Smooth muscle cell (in vitro differentiated cells): ENCODE results near the gene SYNPO. TPM values are rescaled to one million over a fixed set of nuclear protein-coding genes. Genes with fewer than 3 reads are reported as not detected.

Source experiments
- DNase-seq: peaks from one replicate; lab custom pipeline; 2025; ENCODE audit not compliant: unreplicated experiment; lab: John Stamatoyannopoulos, UW
- H2AFZ ChIP-seq: fragments of 200-600 bp; sonication (generic); 2 replicates; pipeline ENCODE4 v1.6.0; 2016; ENCODE audit warnings: antibody characterized with exemption, low read depth, mild to moderate bottlenecking
- H3F3A ChIP-seq: fragments of 200-600 bp; sonication (generic); 2 replicates; pipeline ENCODE4 v1.6.0; 2017; ENCODE audit warnings: antibody characterized with exemption, low read depth
- H3K27ac ChIP-seq: fragments of 200-600 bp; sonication (generic); 2 replicates; pipeline ENCODE4 v1.5.1; 2016; ENCODE audit warnings: low read depth, mild to moderate bottlenecking
- H3K27me3 ChIP-seq: fragments of 200-600 bp; sonication (generic); 2 replicates; pipeline ENCODE4 v1.6.1; 2016; ENCODE audit warnings: low read depth, mild to moderate bottlenecking
- H3K36me3 ChIP-seq: fragments of 200-600 bp; sonication (generic); 2 replicates; pipeline ENCODE4 v1.5.1; 2016; ENCODE audit warnings: low read depth
- H3K4me1 ChIP-seq: fragments of 200-600 bp; sonication (generic); 2 replicates; pipeline ENCODE4 v1.5.1; 2016; ENCODE audit warnings: low read depth
- H3K4me2 ChIP-seq: fragments of 200-600 bp; sonication (generic); 2 replicates; pipeline ENCODE4 v1.6.0; 2016; ENCODE audit warnings: mild to moderate bottlenecking
- H3K4me3 ChIP-seq: fragments of 200-600 bp; sonication (generic); 2 replicates; pipeline ENCODE4 v1.5.1; 2016; ENCODE audit warnings: mild to moderate bottlenecking
- H3K79me2 ChIP-seq: fragments of 200-600 bp; sonication (generic); 2 replicates; pipeline ENCODE4 v1.6.0; 2016; ENCODE audit warnings: low read depth, mild to moderate bottlenecking
- H3K9ac ChIP-seq: fragments of 200-600 bp; sonication (generic); 2 replicates; pipeline ENCODE4 v1.6.0; 2016; ENCODE audit warnings: low read depth
- H3K9me3 ChIP-seq: fragments of 200-600 bp; sonication (generic); replicated peaks from 2 replicates; pipeline ENCODE4 v1.5.1; 2016; ENCODE audit warnings: low read depth
- H4K20me1 ChIP-seq: fragments of 200-600 bp; sonication (generic); 2 replicates; pipeline ENCODE4 v1.6.0; 2016; ENCODE audit warnings: low read depth
- CTCF ChIP-seq: fragments of 200-600 bp; sonication (generic); IDR thresholded peaks from 2 replicates; pipeline ENCODE4 v1.5.1; 2017; ENCODE audit warnings: borderline replicate concordance, mild to moderate bottlenecking, antibody characterized with exemption; ENCODE audit not compliant: insufficient read depth, poor library complexity, severe bottlenecking
- WGBS: methylation state at CpG from one replicate; pipeline ENCODE4 v1.1.7; 2016; ENCODE audit warnings: low lambda C conversion rate; 5-methylcytosine and 5-hydroxymethylcytosine counted together
- polyA plus RNA-seq: library from polyadenylated mRNA; unstranded; fragments of >200 nt; fragmentation: Nextera tagmentation; extraction: Ambion mirVana; gene quantifications from 2 replicates; pipeline ENCODE4 v1.2.1, GENCODE V29; 2016
- total RNA-seq: library from RNA; depleted of rRNA; stranded (reverse); fragments of >200 nt; gene quantifications from 2 replicates; pipeline ENCODE4 v1.2.3, GENCODE V29; 2014

The SYNPO gene
- total and polyA plus RNA-seq, 2 experiments from 2014 or later = 34.2 to 46.4 TPM

GRCh38 chr5:150604894-150605440 lies 35.5 kb upstream of the SYNPO start:
- Histone ChIP-seq H3F3A (no peaks in the 10 kb centered on the region), H3K4me3 (no peak overlapping the region), H3K9me3 (no peaks in the 10 kb centered on the region), H3K36me3 (no peaks in the 10 kb centered on the region), H3K9ac (no peak overlapping the region), H3K4me2 (peak overlapping the region; percentile 1), H3K27me3 (no peaks in the 10 kb centered on the region), H2AFZ (no peak overlapping the region), H3K4me1 (no peaks in the 10 kb centered on the region), H3K27ac (no peak overlapping the region), H4K20me1 (no peaks in the 10 kb centered on the region), H3K79me2 (peaks cover 29% of the 10 kb centered on the region)
- no peak for TF ChIP-seq CTCF
- WGBS = 86% methylated on average over 6 of the region's 6 CpGs
- no peak for DNase-seq

GRCh38 chr5:150605546-150605945 lies 34.9 kb upstream of the SYNPO start:
- Histone ChIP-seq H3K27me3 (no peaks in the 10 kb centered on the region), H3F3A (no peaks in the 10 kb centered on the region), H3K36me3 (no peaks in the 10 kb centered on the region), H3K27ac (no peak overlapping the region), H2AFZ (no peak overlapping the region), H3K9me3 (no peaks in the 10 kb centered on the region), H3K79me2 (peaks cover 26% of the 10 kb centered on the region), H3K9ac (no peak overlapping the region), H3K4me1 (no peaks in the 10 kb centered on the region), H3K4me2 (peak overlapping the region; percentile 1), H4K20me1 (no peaks in the 10 kb centered on the region), H3K4me3 (no peak overlapping the region)
- no peak for DNase-seq
- WGBS = 59% methylated on average over 4 of the region's 6 CpGs
- no peak for TF ChIP-seq CTCF

GRCh38 chr5:150606476-150606875 lies 34.0 kb upstream of the SYNPO start:
- peaks cover 17% of the 10 kb centered on the region for H3K79me2 ChIP-seq
- no peaks in the 10 kb centered on the region for H3K27me3 ChIP-seq
- no peak overlapping the region for H3K27ac ChIP-seq
- no peak overlapping the region for H2AFZ ChIP-seq
- H3F3A ChIP-seq = no peaks in the 10 kb centered on the region
- H3K9ac ChIP-seq = no peak overlapping the region
- H3K4me2 ChIP-seq = no peak overlapping the region
- H3K4me1 ChIP-seq = no peaks in the 10 kb centered on the region
- DNase-seq = no peak
- no peak for TF ChIP-seq CTCF
- no peaks in the 10 kb centered on the region for H4K20me1 ChIP-seq
- H3K4me3 ChIP-seq = no peak overlapping the region
- no peaks in the 10 kb centered on the region for H3K9me3 ChIP-seq
- no peaks in the 10 kb centered on the region for H3K36me3 ChIP-seq
- 85% methylated on average over 9 of the region's 9 CpGs for WGBS

- H3K4me2 ChIP-seq = no peak overlapping the region
- no peaks in the 10 kb centered on the region for H3F3A ChIP-seq
- no peaks in the 10 kb centered on the region for H4K20me1 ChIP-seq
- no peak for DNase-seq
- H3K9me3 ChIP-seq = no peaks in the 10 kb centered on the region
- H3K27me3 ChIP-seq = no peaks in the 10 kb centered on the region
- H3K4me1 ChIP-seq = no peaks in the 10 kb centered on the region
- H3K27ac ChIP-seq = no peak overlapping the region
- no peak overlapping the region for H2AFZ ChIP-seq
- 91% methylated on average over 6 of the region's 6 CpGs for WGBS
- peaks cover 10% of the 10 kb centered on the region for H3K79me2 ChIP-seq
- no peak overlapping the region for H3K4me3 ChIP-seq
- TF ChIP-seq CTCF = no peak
- no peaks in the 10 kb centered on the region for H3K36me3 ChIP-seq
- no peak overlapping the region for H3K9ac ChIP-seq
Measured at GRCh38 chr5:150607105-150607504, 33.4 kb upstream of the SYNPO start.
